Hair follicular keratinocyte (primary cell): ENCODE results near the gene ITGB4. TPM values are rescaled to one million over a fixed set of nuclear protein-coding genes. Genes with fewer than 3 reads are reported as not detected.

Experiments
- total RNA-seq: library from RNA; depleted of rRNA; stranded (reverse); fragments of >200 nt; gene quantifications from 2 replicates; pipeline ENCODE4 v1.2.3, GENCODE V29; 2015

ITGB4 gene
- 1,334 and 1,928 TPM in 2 replicates for total RNA-seq

DNA sequence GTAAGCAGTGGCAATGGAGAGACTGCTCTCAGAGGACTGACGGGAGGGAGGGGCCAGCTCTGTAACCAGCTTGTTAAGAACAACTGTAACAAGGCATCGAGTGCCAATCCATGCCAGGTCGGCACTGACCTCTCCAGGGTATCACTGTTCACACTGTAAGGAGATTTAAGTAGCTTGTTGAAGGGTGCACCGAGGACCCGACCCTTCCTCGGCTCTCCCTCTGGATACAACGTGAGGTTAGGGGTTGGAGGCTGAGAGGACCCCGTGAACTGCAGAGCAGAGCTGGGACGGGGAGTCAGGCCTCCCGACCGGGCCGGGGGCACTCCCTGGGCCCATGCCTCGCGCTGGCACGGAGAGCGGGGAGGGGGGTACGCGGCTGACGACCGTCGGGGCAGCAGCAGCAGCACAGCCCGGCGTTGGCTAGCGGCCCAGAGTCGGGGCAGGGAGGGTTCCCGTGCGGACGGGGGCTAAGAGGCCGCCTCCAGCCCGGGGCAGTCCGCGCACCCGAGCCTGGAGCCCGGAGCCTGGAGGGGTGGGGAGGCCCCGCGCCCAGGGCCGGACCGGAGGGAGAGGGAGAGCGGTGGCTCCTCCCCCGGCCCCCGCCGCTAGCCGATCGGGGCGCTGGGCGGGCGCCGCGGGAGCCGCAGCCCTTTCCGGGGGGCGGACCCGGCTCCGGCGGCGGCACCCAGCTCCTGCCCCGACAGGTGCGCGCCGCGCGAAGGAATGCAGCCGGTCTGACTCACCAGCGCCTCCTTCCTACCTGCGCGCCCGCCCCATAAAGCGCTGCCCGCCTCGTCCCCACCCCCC, at the start of gene ITGB4:
Gene ITGB4 (plus strand): TSS at position 804 of the 807 bp plus-strand sequence. CDS start 3,245 bp downstream, outside the sequence.

GRCh38 chr17:75764711-75765421, 43.6 kb downstream of the ITGB4 start, which contains the start of gene GALK1:
Gene GALK1, minus strand, starts transcription at chr17:75765192. Its CDS starts 56 bp downstream, at chr17:75765136.

GRCh38 chr17:75784473-75785015, 63.3 kb downstream of the ITGB4 start, which contains the start of gene UNK:
Gene UNK, plus strand, starts transcription at chr17:75784806. Its CDS starts 75 bp downstream, at chr17:75784881.

Other genes starting within 250 kb of the ITGB4 start
- 6.3 and 9.5 TPM in 2 replicates for gene CASKIN2, start 205.9 kb upstream of the ITGB4 start, total RNA-seq
- 28.5 and 36.9 TPM in 2 replicates for gene TSEN54, start 204.9 kb upstream of the ITGB4 start, total RNA-seq
- gene LLGL2, start 195.8 kb upstream of the ITGB4 start, total RNA-seq, result 14.5 and 14.7 TPM in 2 replicates
- gene MYO15B, start 133.7 kb upstream of the ITGB4 start, total RNA-seq, result 1.2 and 6.9 TPM in 2 replicates
- gene SMIM5, start 88.0 kb upstream of the ITGB4 start, total RNA-seq, result not detected in 2 replicates
- gene RECQL5, start 54.3 kb upstream of the ITGB4 start, total RNA-seq, result 13.2 and 17.3 TPM in 2 replicates
- 50.4 and 65.7 TPM in 2 replicates for gene SAP30BP, start 54.1 kb upstream of the ITGB4 start, total RNA-seq
- gene GALK1, start 43.7 kb downstream of the ITGB4 start, total RNA-seq, result 11.1 TPM in 2 replicates
- 12.9 and 21.5 TPM in 2 replicates for gene UNK, start 63.3 kb downstream of the ITGB4 start, total RNA-seq
- gene UNC13D, start 122.9 kb downstream of the ITGB4 start, total RNA-seq, result 0.87 and 1.2 TPM in 2 replicates
- 43.7 and 62.4 TPM in 2 replicates for gene WBP2, start 133.9 kb downstream of the ITGB4 start, total RNA-seq
- gene TRIM47, start 157.1 kb downstream of the ITGB4 start, total RNA-seq, result 40.9 and 68.3 TPM in 2 replicates
- 14.9 and 17.5 TPM in 2 replicates for gene TRIM65, start 175.5 kb downstream of the ITGB4 start, total RNA-seq
- gene MRPL38, start 183.4 kb downstream of the ITGB4 start, total RNA-seq, result 29.7 and 35.8 TPM in 2 replicates
- 10.8 and 12.0 TPM in 2 replicates for gene FBF1, start 219.6 kb downstream of the ITGB4 start, total RNA-seq